Activated CD4-positive, alpha-beta T cell treated with anti-CD3 and anti-CD28 coated beads, Interleukin-2, amount 10 ng/mL, durations not matched to agents 7 days and 5 days (primary cell): ENCODE data around the gene BRSK1. TPM values are rescaled to one million over a fixed set of nuclear protein-coding genes. Genes with fewer than 3 reads are reported as not detected.

Experiments
- CTCF ChIA-PET: fragments of 350-600 bp; sonication (Branson Sonifier 250); formaldehyde crosslinking; loops from one replicate; lab custom pipeline; 2021; ENCODE audit warnings: antibody characterized with exemption; lab: Charles Lee
- POLR2A ChIA-PET: fragments of 350-600 bp; sonication (Branson Sonifier 250); formaldehyde crosslinking; loops from one replicate; lab custom pipeline; 2021; ENCODE audit warnings: antibody characterized with exemption; lab: Charles Lee
- DNase-seq: peaks from one replicate; pipeline ENCODE4 v3.0.0-alpha.2; 2020
- H3K27ac Mint-ChIP-seq: one replicate; pipeline ENCODE4 v1.8.0; 2021; ENCODE audit warnings: mild to moderate bottlenecking, moderate library complexity, mixed read lengths
- H3K27me3 Mint-ChIP-seq: one replicate; pipeline ENCODE4 v1.8.0; 2021; ENCODE audit warnings: mixed read lengths
- H3K36me3 Mint-ChIP-seq: one replicate; pipeline ENCODE4 v1.8.0; 2021; ENCODE audit warnings: low read depth, mixed read lengths
- H3K4me1 Mint-ChIP-seq: one replicate; pipeline ENCODE4 v1.8.0; 2021; ENCODE audit warnings: mixed read lengths
- H3K4me3 Mint-ChIP-seq: one replicate; pipeline ENCODE4 v1.8.0; 2021; ENCODE audit warnings: mild to moderate bottlenecking, moderate library complexity, mixed read lengths
- H3K9me3 Mint-ChIP-seq: one replicate; pipeline ENCODE4 v1.8.0; 2021; ENCODE audit warnings: mixed read lengths
- total RNA-seq, 2 experiments: library from RNA; stranded (reverse); gene quantifications; one replicate each; pipeline ENCODE4 v1.2.3, GENCODE V29; 2021

The BRSK1 gene
- total RNA-seq, 2 experiments from 2014 or later, result 6.8 TPM

- no peaks in the 10 kb centered on the region for H3K9me3 Mint-ChIP-seq
- no peak overlapping the region for H3K27ac Mint-ChIP-seq
- ChIA-PET CTCF (no interaction called here), POLR2A (no interaction called here)
- H3K36me3 Mint-ChIP-seq, result no peaks in the 10 kb centered on the region
- no peak overlapping the region for H3K4me3 Mint-ChIP-seq
- DNase-seq, result no peak
- peaks cover 9% of the 10 kb centered on the region for H3K27me3 Mint-ChIP-seq
- H3K4me1 Mint-ChIP-seq, result peaks cover 26% of the 10 kb centered on the region
These were observed 735 bp downstream of the BRSK1 start for GRCh38 chr19:55284405-55285058.

DNA sequence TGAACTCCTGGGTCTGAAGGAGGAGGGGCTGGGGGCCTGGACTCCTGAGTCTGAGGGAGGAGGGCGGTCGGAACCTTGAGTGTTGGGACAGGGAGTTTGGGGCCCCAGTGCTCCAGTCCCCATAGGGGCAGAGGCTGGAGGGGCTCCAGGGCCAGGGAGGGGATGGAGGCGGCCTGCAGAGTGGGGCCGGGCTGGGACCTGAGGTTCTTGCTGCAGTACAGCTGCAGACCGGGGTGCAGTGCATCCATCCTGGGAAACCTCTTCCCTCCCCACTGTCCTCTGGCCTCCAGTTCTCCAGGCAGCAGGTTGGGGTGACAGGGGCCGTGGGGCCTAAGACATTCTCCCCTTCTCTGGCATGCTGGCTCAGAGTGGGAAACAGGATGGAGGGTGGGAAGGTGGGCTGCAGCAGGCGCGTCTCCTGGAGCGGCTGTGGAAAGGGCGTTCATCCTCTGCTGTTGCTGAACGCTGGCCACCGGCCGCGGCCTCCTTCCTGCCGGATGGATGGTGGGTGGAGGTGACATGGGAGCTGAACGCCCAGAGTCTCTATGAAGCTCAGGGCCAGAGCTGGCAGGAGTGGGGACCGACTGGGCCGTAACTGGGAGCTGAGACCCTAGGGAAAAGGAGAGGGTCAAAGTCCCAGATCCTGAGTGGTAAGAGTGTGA, 1.6 kb downstream of the BRSK1 start:
- ChIA-PET CTCF (interaction anchor here (1.0 kb wide), 1 partner anchor 16 kb away, joined by 3 read pairs; no protein-coding TSS in a partner anchor), POLR2A (no interaction called here)
- Mint-ChIP-seq H3K27ac (peak overlapping the region; percentile 60), H3K4me3 (no peak overlapping the region), H3K27me3 (peaks cover 9% of the 10 kb centered on the region), H3K9me3 (no peaks in the 10 kb centered on the region), H3K36me3 (no peaks in the 10 kb centered on the region), H3K4me1 (peaks cover 18% of the 10 kb centered on the region)
- no peak for DNase-seq

DNA sequence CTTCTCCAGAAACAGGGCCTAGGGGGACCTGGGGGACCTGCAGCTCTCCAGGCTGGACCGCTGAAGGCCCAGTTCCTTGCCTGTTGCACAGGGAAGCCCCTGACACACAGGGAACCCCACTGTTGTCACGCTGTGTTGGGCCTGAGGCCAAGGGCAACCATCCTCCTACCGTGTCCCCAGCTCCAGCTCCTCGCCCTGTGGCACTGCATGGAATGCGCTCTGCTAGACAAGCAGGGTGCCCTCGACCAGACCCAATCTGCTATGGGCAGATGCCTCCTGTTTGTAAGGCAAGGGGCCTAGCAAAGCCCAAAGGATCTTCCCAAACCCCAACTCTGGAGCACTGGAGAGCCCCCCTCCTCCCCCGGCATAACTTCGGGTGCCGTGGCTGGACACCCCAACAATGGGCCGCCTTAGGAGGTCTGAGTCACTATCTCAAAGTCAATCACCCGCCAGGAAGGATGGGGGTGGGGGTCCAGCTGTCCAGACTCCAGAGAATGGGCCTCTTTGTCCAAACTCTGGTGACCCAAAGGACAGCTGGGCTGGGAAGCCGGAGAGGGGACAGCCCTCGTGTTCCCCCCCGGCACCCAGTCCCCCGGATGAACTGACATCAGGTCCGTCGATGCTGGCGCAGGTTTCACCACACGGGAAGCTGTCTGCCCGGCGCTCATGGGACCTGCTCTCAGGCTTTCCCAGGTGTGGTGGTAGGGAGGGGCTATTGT, 3.7 kb downstream of the BRSK1 start:
- H3K27ac Mint-ChIP-seq, result no peak overlapping the region
- H3K36me3 Mint-ChIP-seq, result no peaks in the 10 kb centered on the region
- DNase-seq, result no peak
- ChIA-PET POLR2A (no interaction called here), CTCF (interaction anchor here (0.7 to 1.0 kb wide), 3 partner anchors 14 to 31 kb away, joined by 3 read pairs; no protein-coding TSS in a partner anchor)
- H3K4me1 Mint-ChIP-seq, result peaks cover 15% of the 10 kb centered on the region
- no peaks in the 10 kb centered on the region for H3K9me3 Mint-ChIP-seq
- H3K4me3 Mint-ChIP-seq, result no peak overlapping the region
- peaks cover 9% of the 10 kb centered on the region for H3K27me3 Mint-ChIP-seq

DNA sequence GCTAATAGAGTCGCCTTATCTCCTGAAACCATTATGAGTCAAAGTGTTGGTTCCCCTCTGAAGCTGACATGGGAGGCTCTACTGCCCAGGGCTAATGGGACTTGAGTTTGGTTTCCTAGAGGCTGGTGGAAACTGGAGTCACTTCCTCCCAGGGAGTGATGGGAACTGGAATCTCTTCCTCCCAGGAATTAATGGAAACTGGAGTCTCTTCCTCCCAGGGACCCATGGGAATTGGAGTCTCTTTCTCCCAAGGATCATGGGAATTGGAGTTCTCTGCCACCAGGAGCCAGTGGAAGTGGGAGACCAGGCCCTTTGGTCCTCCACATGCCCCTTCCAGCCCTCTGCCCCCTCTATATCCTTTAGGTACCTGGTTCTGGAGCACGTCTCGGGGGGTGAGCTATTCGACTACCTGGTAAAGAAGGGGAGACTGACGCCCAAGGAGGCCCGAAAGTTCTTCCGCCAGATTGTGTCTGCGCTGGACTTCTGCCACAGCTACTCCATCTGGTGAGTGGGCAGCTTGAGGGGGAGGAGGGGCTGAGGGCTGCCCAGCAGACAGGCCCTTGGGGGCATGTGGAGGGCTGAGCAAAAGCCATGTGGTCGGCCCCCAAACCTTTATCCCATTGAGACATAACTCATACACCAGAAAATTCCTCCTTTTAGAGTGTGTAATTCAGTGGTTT, 5.5 kb downstream of the BRSK1 start:
- no peak for DNase-seq
- ChIA-PET POLR2A (no interaction called here), CTCF (no interaction called here)
- no peaks in the 10 kb centered on the region for H3K27me3 Mint-ChIP-seq
- H3K4me1 Mint-ChIP-seq, result peaks cover 10% of the 10 kb centered on the region
- H3K36me3 Mint-ChIP-seq, result no peaks in the 10 kb centered on the region
- H3K9me3 Mint-ChIP-seq, result no peaks in the 10 kb centered on the region
- H3K27ac Mint-ChIP-seq, result no peak overlapping the region
- no peak overlapping the region for H3K4me3 Mint-ChIP-seq

DNA sequence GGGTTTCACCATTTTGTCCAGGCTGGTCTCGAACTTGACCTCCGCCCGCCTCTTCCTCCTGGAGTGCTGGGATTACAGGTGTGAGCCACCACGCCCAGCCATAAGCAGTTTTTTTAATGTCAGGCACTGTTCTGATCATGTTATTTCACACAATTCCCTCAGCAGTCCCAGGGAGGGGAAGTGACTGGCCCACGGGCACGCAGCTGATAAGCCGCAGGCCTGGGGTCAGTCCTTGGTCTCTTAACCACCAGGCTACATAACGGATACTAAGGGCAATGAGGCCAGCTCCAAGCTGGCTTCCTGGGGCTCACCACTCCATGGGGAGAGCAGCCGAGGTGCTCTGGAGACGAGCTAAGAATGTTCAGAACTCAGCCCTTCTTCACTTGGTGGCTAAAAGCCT, 13.5 kb downstream of the BRSK1 start:
- H3K4me3 Mint-ChIP-seq, result no peak overlapping the region
- H3K36me3 Mint-ChIP-seq, result no peaks in the 10 kb centered on the region
- H3K27ac Mint-ChIP-seq, result no peak overlapping the region
- DNase-seq, result no peak
- ChIA-PET CTCF (no interaction called here), POLR2A (no interaction called here)
- no peaks in the 10 kb centered on the region for H3K9me3 Mint-ChIP-seq
- H3K4me1 Mint-ChIP-seq, result peaks cover 9% of the 10 kb centered on the region
- H3K27me3 Mint-ChIP-seq, result peaks cover 3% of the 10 kb centered on the region

DNA sequence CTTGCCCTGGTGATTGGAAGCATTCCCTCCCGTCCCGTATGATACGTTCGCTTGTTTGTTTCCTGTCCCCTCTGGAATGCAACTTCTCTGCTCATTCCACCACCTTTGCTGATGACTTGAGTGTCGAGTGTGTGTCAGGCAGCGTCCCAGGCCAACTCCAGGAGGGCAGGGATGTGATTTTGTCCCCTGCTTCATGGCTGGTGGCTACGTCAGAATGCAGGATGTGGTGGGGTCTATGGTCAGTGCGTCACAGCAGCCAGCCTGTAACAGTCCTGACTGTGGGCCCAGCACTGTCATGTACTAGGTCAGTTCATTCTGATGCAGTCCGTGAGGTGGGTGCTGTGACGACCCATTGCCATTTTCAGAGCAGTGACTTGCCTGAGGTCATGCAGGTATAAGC, 16.2 kb downstream of the BRSK1 start:
- ChIA-PET POLR2A (no interaction called here), CTCF (no interaction called here)
- Mint-ChIP-seq H3K4me3 (no peak overlapping the region), H3K4me1 (peaks cover 9% of the 10 kb centered on the region), H3K9me3 (no peaks in the 10 kb centered on the region), H3K27me3 (peaks cover 3% of the 10 kb centered on the region), H3K27ac (no peak overlapping the region), H3K36me3 (no peaks in the 10 kb centered on the region)
- no peak for DNase-seq

GRCh38 chr19:55300886-55301458, 17.2 kb downstream of the BRSK1 start:
- Mint-ChIP-seq H3K36me3 (no peaks in the 10 kb centered on the region), H3K4me3 (no peak overlapping the region), H3K9me3 (no peaks in the 10 kb centered on the region), H3K4me1 (peaks cover 13% of the 10 kb centered on the region), H3K27ac (peak overlapping the region; percentile 94), H3K27me3 (peaks cover 3% of the 10 kb centered on the region)
- DNase-seq, result no peak
- ChIA-PET POLR2A (interaction anchor here (1.0 kb wide), 1 partner anchor 38 kb away, joined by 3 read pairs; the partner anchor contains the start of gene KMT5C), CTCF (interaction anchor here (0.5 to 3.1 kb wide), 27 partner anchors 9 to 259 kb away, joined by 3 to 28 read pairs (median 3); partner anchors contain the start of genes HSPBP1, KMT5C, PPP6R1 and UBE2S)

- Mint-ChIP-seq H3K27me3 (peaks cover 3% of the 10 kb centered on the region), H3K9me3 (no peaks in the 10 kb centered on the region), H3K27ac (peak overlapping the region; percentile 94), H3K4me3 (peak overlapping the region; percentile 91), H3K36me3 (no peaks in the 10 kb centered on the region), H3K4me1 (peaks cover 15% of the 10 kb centered on the region)
- POLR2A ChIA-PET, result interaction anchor here (1.0 kb wide), 2 partner anchors 38 to 81 kb away, joined by 3 read pairs; partner anchors contain the start of gene KMT5C
- DNase-seq, result peak; percentile 95
- CTCF ChIA-PET, result interaction anchor here (0.5 to 3.1 kb wide), 34 partner anchors 8 to 894 kb away, joined by 3 to 28 read pairs (median 3); partner anchors contain the start of genes HSPBP1, KMT5C, PPP6R1 and TMEM238
These were observed 17.9 kb downstream of the BRSK1 start for GRCh38 chr19:55301459-55302317.

DNA sequence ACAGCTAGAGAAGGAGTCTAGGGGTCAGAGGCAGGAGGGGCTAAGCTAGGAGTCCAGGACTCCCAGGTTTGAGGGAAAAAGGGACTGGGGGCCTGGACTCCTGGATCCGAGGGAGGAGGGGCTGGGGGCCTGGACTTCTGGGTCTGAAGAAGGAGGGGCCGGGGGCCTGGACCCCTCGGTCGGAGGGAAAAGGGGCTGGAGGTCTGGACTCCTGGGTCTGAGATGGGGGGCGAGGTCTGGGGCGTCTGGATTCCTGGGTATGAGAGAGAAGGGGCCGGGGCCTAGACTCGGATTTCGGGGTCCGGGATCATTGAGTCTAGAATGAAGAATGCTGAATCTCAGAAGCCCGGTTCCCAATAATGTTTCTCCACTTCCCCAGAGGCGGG, 18.5 kb downstream of the BRSK1 start:
- Mint-ChIP-seq H3K9me3 (no peaks in the 10 kb centered on the region), H3K4me3 (peak overlapping the region; percentile 91), H3K36me3 (peaks cover 3% of the 10 kb centered on the region), H3K27ac (peak overlapping the region; percentile 94), H3K27me3 (peaks cover 3% of the 10 kb centered on the region), H3K4me1 (peaks cover 15% of the 10 kb centered on the region)
- ChIA-PET CTCF (interaction anchor here (0.5 to 3.1 kb wide), 14 partner anchors 10 to 322 kb away, joined by 3 to 28 read pairs (median 4); partner anchors contain the start of genes KMT5C, TMEM238 and ZNF784), POLR2A (interaction anchor here (1.0 kb wide), 1 partner anchor 81 kb away, joined by 3 read pairs; no protein-coding TSS in a partner anchor)
- no peak for DNase-seq

DNA sequence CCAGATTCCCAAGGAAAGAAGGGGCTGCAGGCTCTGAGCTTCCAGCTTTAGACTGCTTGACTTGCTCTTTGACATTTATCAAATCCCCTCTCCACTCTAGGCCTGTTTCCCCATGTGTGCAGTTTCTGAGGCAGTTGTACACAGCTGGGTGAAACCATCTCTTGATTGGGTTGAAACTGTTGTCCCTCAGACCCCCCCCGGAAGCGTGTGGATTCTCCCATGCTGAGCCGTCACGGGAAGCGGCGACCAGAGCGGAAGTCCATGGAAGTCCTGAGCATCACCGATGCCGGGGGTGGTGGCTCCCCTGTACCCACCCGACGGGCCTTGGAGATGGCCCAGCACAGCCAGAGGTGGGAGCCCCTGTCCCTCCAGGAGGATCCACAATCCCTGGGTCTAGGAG, 19.7 kb downstream of the BRSK1 start:
- H3K4me1 Mint-ChIP-seq, result peaks cover 15% of the 10 kb centered on the region
- no peak for DNase-seq
- POLR2A ChIA-PET, result no interaction called here
- H3K36me3 Mint-ChIP-seq, result peaks cover 3% of the 10 kb centered on the region
- no peak overlapping the region for H3K4me3 Mint-ChIP-seq
- H3K9me3 Mint-ChIP-seq, result no peaks in the 10 kb centered on the region
- H3K27me3 Mint-ChIP-seq, result peaks cover 3% of the 10 kb centered on the region
- no peak overlapping the region for H3K27ac Mint-ChIP-seq
- CTCF ChIA-PET, result interaction anchor here (1.4 to 3.1 kb wide), 2 partner anchors 11 to 80 kb away, joined by 5 to 28 read pairs; partner anchors contain the start of gene TMEM238

- CTCF ChIA-PET, result no interaction called here
- Mint-ChIP-seq H3K36me3 (peaks cover 3% of the 10 kb centered on the region), H3K4me1 (peaks cover 15% of the 10 kb centered on the region), H3K9me3 (no peaks in the 10 kb centered on the region), H3K27me3 (no peaks in the 10 kb centered on the region), H3K27ac (no peak overlapping the region), H3K4me3 (no peak overlapping the region)
- DNase-seq, result peak; percentile 39
- POLR2A ChIA-PET, result no interaction called here
These were observed 20.6 kb downstream of the BRSK1 start for GRCh38 chr19:55304279-55304978.
